ENCODE measurements around the gene BTN1A1.
A peak's percentile ranks its signal among the peaks of the same experiment; 100 is the strongest.

BTN1A1 gene

DNA sequence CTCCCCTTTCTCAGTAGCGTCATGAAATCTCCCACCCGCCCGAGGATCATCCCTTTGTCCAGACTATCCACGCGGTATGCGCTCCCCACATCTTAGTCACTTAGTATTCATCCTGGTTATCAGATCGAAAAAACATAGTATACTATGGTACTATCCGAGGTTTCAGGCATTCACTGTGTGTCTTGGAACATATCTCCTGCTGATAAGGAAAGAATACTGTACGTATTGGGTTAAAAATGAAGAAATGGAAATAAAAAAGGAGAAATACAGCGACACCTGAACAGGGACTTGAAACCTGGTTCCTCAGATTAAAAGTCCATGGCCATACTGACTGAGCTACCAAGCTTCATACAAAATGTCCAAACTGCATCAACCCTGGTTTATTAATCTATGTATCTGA, 52.1 kb downstream of the BTN1A1 start:
- H3K27ac ChIP-seq (ENCODE audit: low read depth, low read length), result no peak overlapping the region
- no peaks in the 10 kb centered on the region for H3K27me3 ChIP-seq (ENCODE audit: control insufficient read depth, low read length)
- peaks cover 48% of the 10 kb centered on the region for H3K4me1 ChIP-seq (ENCODE audit: control insufficient read depth, low read length)
- H3K79me2 ChIP-seq (ENCODE audit: control insufficient read depth, low read length), result no peaks in the 10 kb centered on the region
- H3K4me2 ChIP-seq (ENCODE audit: low read length), result peak overlapping the region; percentile 87
- peak overlapping the region; percentile 99 for H3K4me3 ChIP-seq (ENCODE audit: low read length)
- peaks cover 32% of the 10 kb centered on the region for H3F3A ChIP-seq (ENCODE audit: control insufficient read depth, insufficient read depth)
- no peaks in the 10 kb centered on the region for H3K9me3 ChIP-seq (ENCODE audit: control insufficient read depth, insufficient read depth, low read length)
- TF ChIP-seq, protein P1, sequence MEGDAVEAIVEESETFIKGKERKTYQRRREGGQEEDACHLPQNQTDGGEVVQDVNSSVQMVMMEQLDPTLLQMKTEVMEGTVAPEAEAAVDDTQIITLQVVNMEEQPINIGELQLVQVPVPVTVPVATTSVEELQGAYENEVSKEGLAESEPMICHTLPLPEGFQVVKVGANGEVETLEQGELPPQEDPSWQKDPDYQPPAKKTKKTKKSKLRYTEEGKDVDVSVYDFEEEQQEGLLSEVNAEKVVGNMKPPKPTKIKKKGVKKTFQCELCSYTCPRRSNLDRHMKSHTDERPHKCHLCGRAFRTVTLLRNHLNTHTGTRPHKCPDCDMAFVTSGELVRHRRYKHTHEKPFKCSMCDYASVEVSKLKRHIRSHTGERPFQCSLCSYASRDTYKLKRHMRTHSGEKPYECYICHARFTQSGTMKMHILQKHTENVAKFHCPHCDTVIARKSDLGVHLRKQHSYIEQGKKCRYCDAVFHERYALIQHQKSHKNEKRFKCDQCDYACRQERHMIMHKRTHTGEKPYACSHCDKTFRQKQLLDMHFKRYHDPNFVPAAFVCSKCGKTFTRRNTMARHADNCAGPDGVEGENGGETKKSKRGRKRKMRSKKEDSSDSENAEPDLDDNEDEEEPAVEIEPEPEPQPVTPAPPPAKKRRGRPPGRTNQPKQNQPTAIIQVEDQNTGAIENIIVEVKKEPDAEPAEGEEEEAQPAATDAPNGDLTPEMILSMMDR (IDR thresholded peaks at IDR 0.05; ENCODE audit: low read depth, low read length, poor library complexity, severe bottlenecking), result no peak
- no peak for TF ChIP-seq EZH2phosphoT487 (IDR thresholded peaks at IDR 0.05; ENCODE audit: borderline replicate concordance, low read length)
- no peaks in the 10 kb centered on the region for H3K9me2 ChIP-seq (replicated peaks; ENCODE audit: control insufficient read depth, low read length)
- no peaks in the 10 kb centered on the region for H3K36me3 ChIP-seq (ENCODE audit: control insufficient read depth, low read length)
- H4K20me1 ChIP-seq (ENCODE audit: control insufficient read depth, insufficient read depth, low read depth, low read length), result no peaks in the 10 kb centered on the region

DNA sequence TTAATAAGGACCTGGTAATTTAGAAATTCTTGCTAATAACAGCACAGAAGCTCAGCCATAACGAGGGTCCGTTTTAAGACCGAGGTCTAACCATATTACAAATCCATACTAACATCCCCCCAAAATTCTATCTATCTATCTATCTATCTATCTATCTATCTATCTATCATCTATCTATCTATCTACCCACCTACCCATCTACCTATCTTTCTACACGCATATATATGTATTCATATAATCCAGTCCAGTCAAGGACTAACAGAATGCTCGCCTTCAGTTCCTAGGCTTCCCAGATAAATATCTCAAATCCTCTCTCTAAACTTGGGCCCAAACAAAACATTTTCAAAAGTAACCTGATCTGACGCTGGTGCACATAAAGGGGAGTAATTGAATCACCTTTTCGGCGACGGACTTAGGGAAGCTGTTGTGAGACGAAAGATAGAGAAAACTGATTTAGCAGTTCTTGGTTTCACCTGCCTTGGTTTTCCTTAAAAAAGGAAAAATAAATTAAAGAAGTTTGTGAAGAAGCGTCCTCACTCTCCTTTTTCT, 52.6 kb downstream of the BTN1A1 start:
- H3K9me2 ChIP-seq (replicated peaks; ENCODE audit: control insufficient read depth, low read length), result no peaks in the 10 kb centered on the region
- H3K27ac ChIP-seq (ENCODE audit: low read depth, low read length), result 0 out of 2 replicates have a peak overlapping the region, but pooled peaks have one; percentile 75
- no peaks in the 10 kb centered on the region for H3K9me3 ChIP-seq (ENCODE audit: control insufficient read depth, insufficient read depth, low read length)
- H3K4me1 ChIP-seq (ENCODE audit: control insufficient read depth, low read length), result peaks cover 48% of the 10 kb centered on the region
- no peaks in the 10 kb centered on the region for H3K36me3 ChIP-seq (ENCODE audit: control insufficient read depth, low read length)
- H3K27me3 ChIP-seq (ENCODE audit: control insufficient read depth, low read length), result no peaks in the 10 kb centered on the region
- H3K79me2 ChIP-seq (ENCODE audit: control insufficient read depth, low read length), result no peaks in the 10 kb centered on the region
- TF ChIP-seq, protein P1 (IDR thresholded peaks at IDR 0.05; ENCODE audit: low read depth, low read length, poor library complexity, severe bottlenecking), result no peak
- TF ChIP-seq EZH2phosphoT487 (IDR thresholded peaks at IDR 0.05; ENCODE audit: borderline replicate concordance, low read length), result no peak
- H3K4me2 ChIP-seq (ENCODE audit: low read length), result peak overlapping the region; percentile 87
- H4K20me1 ChIP-seq (ENCODE audit: control insufficient read depth, insufficient read depth, low read depth, low read length), result no peaks in the 10 kb centered on the region
- peaks cover 32% of the 10 kb centered on the region for H3F3A ChIP-seq (ENCODE audit: control insufficient read depth, insufficient read depth)
- peak overlapping the region; percentile 99 for H3K4me3 ChIP-seq (ENCODE audit: low read length)

DNA sequence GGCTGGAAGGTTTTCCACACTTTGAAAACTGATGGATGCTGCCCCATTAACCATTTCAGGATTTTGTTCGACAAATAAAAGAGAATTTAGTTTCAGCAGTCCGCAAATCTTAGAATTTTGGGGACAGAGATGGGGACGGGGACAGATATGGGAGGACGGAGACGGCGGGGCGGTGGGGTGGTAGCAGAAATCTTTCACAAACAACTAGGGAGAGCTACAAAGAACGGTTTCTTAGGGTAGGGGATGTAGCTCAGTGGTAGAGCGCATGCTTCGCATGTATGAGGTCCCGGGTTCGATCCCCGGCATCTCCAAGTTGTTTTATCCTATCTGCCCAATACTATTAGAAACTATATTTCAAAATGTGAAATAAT, 53.1 kb downstream of the BTN1A1 start:
- Histone ChIP-seq H3K4me2 (ENCODE audit: low read length) (peak overlapping the region; percentile 87), H3K4me1 (ENCODE audit: control insufficient read depth, low read length) (peaks cover 48% of the 10 kb centered on the region), H4K20me1 (ENCODE audit: control insufficient read depth, insufficient read depth, low read depth, low read length) (no peaks in the 10 kb centered on the region), H3K4me3 (ENCODE audit: low read length) (peak overlapping the region; percentile 99), H3K27ac (ENCODE audit: low read depth, low read length) (peak overlapping the region; percentile 75), H3K79me2 (ENCODE audit: control insufficient read depth, low read length) (no peaks in the 10 kb centered on the region), H3K9me3 (ENCODE audit: control insufficient read depth, insufficient read depth, low read length) (no peaks in the 10 kb centered on the region), H3K27me3 (ENCODE audit: control insufficient read depth, low read length) (no peaks in the 10 kb centered on the region), H3K36me3 (ENCODE audit: control insufficient read depth, low read length) (no peaks in the 10 kb centered on the region), H3K9me2 (replicated peaks; ENCODE audit: control insufficient read depth, low read length) (no peaks in the 10 kb centered on the region), H3F3A (ENCODE audit: control insufficient read depth, insufficient read depth) (peaks cover 29% of the 10 kb centered on the region)
- TF ChIP-seq, protein P1 (IDR thresholded peaks at IDR 0.05; ENCODE audit: low read depth, low read length, poor library complexity, severe bottlenecking), result no peak
- TF ChIP-seq EZH2phosphoT487 (IDR thresholded peaks at IDR 0.05; ENCODE audit: borderline replicate concordance, low read length), result no peak

All from DOHH2 (cell line).